GM23338 (cell line): ENCODE results near the gene COL5A2.

ENCODE experiments used
- POLR2AphosphoS5 ChIP-seq: IDR thresholded peaks from 2 replicates; pipeline ENCODE4 v1.6.1; 2016; ENCODE audit warnings: antibody characterized with exemption, low read depth
- REST ChIP-seq: IDR thresholded peaks from one replicate; pipeline ENCODE4 v1.6.1; 2018; ENCODE audit warnings: antibody characterized with exemption; ENCODE audit not compliant: unreplicated experiment
- ZNF114 ChIP-seq: fragments of 250-450 bp; sonication (Bioruptor Pico); IDR thresholded peaks from 2 replicates; pipeline ENCODE4 v1.5.0; 2020; ENCODE audit warnings: mild to moderate bottlenecking, moderate library complexity
- TF ChIP-seq, protein P1 (sequence below), 2 experiments: fragments of 200-600 bp in 1 of 2; sonication (generic) in 1 of 2; conservative IDR thresholded peaks; 2 replicates each; pipeline versions ENCODE4 v1.5.1 to v1.6.1; 2016 to 2017; ENCODE audit warnings: antibody characterized with exemption in 2 of 2, low read depth in 2 of 2, mild to moderate bottlenecking in 2 of 2, moderate library complexity in 1 of 2

DNA sequence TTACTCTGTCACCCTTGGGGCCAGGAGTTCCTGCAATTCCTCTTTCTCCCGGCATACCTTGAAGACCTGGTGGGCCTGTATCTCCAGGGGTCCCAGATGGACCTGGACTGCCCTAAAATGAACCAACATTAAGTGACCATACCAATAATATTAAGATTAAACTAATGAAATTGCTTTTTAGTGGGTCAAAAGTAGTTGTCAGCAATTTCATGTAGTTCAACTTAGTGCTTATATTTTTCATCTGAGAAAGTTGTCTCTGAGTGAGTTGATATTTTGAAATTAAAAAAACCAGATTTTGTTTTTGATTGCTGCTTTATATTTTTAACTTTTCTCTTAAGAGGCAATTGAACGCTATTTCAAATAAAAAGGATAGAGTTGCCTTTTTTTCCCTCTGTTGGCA is 122.2 kb downstream of the COL5A2 start:
- TF ChIP-seq ZNF114 (CRISPR knock-in tag) (no peak), POLR2AphosphoS5 (no peak), REST (no peak)
- TF ChIP-seq, protein P1, sequence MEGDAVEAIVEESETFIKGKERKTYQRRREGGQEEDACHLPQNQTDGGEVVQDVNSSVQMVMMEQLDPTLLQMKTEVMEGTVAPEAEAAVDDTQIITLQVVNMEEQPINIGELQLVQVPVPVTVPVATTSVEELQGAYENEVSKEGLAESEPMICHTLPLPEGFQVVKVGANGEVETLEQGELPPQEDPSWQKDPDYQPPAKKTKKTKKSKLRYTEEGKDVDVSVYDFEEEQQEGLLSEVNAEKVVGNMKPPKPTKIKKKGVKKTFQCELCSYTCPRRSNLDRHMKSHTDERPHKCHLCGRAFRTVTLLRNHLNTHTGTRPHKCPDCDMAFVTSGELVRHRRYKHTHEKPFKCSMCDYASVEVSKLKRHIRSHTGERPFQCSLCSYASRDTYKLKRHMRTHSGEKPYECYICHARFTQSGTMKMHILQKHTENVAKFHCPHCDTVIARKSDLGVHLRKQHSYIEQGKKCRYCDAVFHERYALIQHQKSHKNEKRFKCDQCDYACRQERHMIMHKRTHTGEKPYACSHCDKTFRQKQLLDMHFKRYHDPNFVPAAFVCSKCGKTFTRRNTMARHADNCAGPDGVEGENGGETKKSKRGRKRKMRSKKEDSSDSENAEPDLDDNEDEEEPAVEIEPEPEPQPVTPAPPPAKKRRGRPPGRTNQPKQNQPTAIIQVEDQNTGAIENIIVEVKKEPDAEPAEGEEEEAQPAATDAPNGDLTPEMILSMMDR (conservative IDR thresholded peaks at IDR 0.05; ENCODE audit: low read depth in 2 of 2): no peak
